Stimulated activated CD8-positive, alpha-beta memory T cell treated with anti-CD3 and anti-CD28 coated beads, Interleukin-7, amount 100 ng/mL, for 1 hour (primary cell): ENCODE data around the gene MUC5B.

Source experiments
- DNase-seq, 2 donors: peaks; one replicate each; pipeline ENCODE4 v3.0.0-alpha.2; 2020; ENCODE audit warnings: low read depth in 2 of 2

MUC5B gene

DNA sequence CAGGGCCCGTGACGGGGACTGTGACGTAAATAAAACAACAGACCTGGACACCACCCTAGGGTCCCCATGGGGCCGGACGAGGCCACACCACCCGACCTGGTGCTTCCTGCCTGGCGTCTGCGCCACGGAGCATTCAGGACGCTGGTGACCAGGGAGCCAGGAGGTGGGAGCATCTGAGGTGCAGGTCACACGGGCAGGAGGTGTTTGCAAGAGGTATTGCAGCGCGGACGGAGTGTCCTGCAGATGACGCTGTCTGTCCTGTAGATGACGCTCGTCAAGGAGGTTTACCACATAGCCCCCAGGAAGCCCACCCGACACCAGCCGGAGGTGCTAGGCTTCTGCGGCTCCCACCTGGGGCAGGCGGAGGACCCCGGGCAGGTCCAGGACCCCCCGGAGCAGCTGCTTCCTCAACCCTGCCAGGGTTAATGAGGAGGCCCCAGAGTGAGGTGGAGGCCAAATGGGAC lies 986 bp upstream of the MUC5B start:
- no peak for DNase-seq

DNA sequence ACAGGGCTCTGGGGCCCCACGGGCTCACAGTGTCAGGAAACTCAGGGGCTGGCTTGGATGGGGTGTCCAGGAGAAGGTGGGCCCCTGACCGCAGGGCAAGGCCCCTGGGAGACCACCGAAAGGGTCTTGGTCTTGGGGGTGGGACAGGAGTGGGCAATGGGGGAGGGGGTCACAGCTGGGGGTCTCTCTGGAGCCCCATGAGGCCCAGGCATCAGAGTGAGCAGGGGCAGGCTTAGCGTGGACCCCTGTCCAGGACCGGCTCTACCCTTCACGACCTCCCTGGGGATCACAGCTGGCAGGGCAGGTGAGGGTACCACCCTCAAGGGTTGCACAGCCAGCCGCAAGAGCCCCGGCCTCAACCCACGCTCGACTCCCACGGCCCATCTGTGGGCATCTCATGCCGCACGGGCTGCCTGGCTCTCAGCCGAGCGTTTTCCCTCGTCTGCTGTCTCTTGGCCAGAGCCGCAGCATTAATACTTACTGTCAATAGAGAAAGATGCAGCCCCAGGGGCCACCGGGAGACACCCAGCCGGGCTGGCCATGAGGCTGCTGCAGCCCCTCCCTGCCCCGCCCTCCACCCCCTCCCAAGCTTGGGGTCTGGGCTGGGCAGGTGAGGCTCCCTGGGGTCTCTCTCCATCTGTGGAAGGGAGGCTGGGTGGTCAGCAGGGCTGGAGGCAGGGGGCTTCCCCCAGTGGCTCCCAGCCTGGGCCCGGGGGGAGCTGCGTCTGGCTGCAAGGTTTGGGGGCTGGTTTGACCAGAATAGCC lies 662 bp downstream of the MUC5B start:
- no peak for DNase-seq

GRCh38 chr11:1224111-1224490 lies 1.2 kb downstream of the MUC5B start:
- DNase-seq = no peak

GRCh38 chr11:1224491-1225385 lies 1.9 kb downstream of the MUC5B start:
- DNase-seq = no peak

GRCh38 chr11:1225386-1226225 lies 2.7 kb downstream of the MUC5B start:
- no peak for DNase-seq

DNA sequence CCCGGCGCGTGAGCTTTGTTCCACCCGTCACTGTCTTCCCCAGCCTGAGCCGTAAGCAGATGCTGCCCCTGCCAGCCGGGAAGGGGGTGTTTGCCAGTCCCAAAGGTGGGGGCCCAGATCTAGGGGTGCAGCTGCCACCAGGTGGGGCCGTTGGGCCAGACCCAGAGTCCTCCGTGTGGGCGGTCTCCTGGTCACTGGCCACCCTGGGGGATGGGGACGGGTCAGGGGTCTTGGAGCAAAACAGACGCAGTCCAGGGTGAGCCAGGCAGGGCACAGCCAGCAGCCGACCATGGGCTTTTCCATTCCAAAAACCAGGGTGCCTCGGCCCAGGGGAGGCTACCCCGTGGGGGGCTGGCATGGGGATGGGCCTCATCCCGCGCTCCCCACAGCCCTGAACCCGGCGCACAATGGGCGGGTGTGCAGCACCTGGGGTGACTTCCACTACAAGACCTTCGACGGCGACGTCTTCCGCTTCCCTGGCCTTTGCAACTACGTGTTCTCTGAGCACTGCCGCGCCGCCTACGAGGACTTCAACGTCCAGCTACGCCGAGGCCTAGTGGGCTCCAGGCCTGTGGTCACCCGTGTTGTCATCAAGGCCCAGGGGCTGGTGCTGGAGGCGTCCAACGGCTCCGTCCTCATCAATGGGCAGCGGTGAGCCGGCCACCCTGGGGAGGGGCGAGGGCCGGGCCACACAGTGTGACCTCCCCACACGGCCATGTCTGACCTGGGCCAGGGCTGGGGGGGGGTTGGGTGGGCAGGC lies 3.5 kb downstream of the MUC5B start:
- DNase-seq = no peak

GRCh38 chr11:1226986-1227550 lies 4.2 kb downstream of the MUC5B start:
- no peak for DNase-seq

GRCh38 chr11:1227551-1228100 lies 4.8 kb downstream of the MUC5B start:
- no peak for DNase-seq

GRCh38 chr11:1228101-1228821 lies 5.4 kb downstream of the MUC5B start:
- DNase-seq = no peak

GRCh38 chr11:1228921-1229451 lies 6.1 kb downstream of the MUC5B start:
- no peak for DNase-seq

DNA sequence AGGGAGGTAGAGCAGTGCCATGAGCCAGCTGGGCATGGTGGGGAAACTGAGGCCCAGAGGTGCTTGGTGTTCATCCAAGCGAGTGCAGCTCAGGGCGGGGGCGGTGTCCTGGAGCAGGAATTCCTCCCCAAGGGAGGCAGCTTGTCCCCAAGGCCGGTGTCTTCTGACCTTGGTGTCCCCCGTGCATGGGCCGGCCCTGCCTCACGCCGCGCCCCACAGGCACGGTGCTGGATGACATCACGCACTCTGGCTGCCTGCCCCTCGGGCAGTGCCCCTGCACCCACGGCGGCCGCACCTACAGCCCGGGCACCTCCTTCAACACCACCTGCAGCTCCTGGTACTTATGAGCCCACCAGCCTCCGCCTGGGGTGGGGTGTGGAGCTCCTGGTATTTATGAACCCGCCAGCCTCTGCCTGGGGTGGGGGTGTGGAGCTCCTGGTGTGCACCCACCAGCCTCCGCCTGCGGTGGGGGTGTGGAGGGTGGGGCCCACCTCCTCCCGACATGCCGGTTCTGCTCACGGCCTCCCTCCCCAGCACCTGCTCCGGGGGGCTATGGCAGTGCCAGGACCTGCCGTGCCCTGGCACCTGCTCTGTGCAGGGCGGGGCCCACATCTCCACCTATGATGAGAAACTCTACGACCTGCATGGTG lies 6.7 kb downstream of the MUC5B start:
- DNase-seq = no peak

GRCh38 chr11:1230121-1230455 lies 7.2 kb downstream of the MUC5B start:
- no peak for DNase-seq

DNA sequence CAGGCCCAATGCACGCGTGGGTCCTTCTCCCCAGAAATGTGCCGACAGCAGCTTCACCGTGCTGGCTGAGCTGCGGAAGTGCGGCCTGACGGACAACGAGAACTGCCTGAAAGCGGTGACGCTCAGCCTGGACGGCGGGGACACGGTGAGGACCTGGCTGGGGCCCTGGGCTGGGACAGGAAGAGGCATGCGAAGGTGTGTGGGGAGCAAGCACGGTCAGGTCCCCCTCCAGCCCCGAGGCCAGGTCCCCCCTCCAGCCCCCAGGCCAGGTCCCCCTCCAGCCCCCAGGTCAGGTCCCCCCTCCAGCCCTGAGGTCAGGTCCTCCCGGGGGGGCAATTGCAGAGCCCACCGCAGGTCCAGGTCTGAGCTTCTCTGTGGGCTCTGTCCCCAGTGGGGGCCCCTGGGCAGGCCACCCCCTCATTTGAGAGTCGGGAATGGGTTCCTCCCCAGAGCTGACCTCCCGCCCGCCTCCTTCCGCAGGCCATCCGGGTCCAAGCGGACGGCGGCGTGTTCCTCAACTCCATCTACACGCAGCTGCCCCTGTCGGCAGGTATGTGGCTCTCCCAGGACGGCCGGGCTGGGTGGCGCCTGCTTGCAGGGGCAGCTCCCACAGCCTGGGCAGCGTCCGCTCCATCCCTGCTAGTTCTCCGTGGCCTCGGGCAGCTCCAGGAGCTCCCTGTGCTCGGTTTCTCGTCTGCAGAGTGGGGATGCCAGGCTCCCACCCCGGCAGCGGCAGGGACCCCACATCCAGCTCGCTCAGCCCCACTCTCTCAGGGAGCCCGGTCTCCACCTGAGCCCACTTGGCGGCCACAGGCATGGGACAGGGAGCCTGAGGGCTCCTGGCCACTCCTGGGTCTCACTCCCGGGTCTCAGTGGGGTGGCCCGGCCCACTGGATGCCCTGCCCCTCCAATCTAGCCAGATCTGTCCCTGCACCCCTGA lies 7.9 kb downstream of the MUC5B start:
- no peak for DNase-seq

GRCh38 chr11:1231396-1232020 lies 8.6 kb downstream of the MUC5B start:
- DNase-seq = no peak

- no peak for DNase-seq
These were observed 9.4 kb downstream of the MUC5B start for GRCh38 chr11:1232021-1232882.

- no peak for DNase-seq
These were observed 10.0 kb downstream of the MUC5B start for GRCh38 chr11:1232883-1233321.
